HG03066 (cell line): ENCODE measurements around the gene GRPR.
A peak's percentile ranks its signal among the peaks of the same experiment; 100 is the strongest.

Experiments used
- ATAC-seq: cut with Tn5 transposase; IDR thresholded peaks from one replicate; pipeline ENCODE4 v1.9.1; 2021; ENCODE audit warnings: low read depth; ENCODE audit not compliant: unreplicated experiment

Gene GRPR

GRCh38 chrX:16123222-16123786 lies at the start of gene GRPR:
Gene GRPR, plus strand, starts transcription at chrX:16123565. Its CDS starts 389 bp downstream, at chrX:16123954.
- peak; percentile 43 for ATAC-seq

GRCh38 chrX:16075087-16075486 lies 48.3 kb upstream of the GRPR start:
- no peak for ATAC-seq

DNA sequence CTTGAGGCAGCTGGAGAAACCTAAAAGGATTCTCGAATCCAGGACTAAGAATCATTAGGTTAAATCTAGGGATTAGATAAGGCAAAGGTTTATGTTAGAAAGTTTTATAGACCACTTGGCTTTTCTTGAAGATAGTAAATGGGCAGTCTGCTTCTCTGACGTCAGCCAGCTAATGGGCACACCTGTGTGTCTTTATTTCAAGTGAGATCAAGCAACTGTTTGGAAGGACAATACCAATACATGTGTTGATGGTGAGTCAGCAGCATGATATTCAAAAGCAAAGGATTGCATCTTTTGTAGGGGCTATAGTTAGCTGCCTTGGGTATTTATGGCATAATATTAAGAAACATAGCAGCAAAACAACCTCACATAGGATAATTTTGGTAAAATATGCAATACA lies 46.5 kb upstream of the GRPR start:
- no peak for ATAC-seq

- ATAC-seq = no peak
Observed at GRCh38 chrX:16077811-16078210, 45.6 kb upstream of the GRPR start.

DNA sequence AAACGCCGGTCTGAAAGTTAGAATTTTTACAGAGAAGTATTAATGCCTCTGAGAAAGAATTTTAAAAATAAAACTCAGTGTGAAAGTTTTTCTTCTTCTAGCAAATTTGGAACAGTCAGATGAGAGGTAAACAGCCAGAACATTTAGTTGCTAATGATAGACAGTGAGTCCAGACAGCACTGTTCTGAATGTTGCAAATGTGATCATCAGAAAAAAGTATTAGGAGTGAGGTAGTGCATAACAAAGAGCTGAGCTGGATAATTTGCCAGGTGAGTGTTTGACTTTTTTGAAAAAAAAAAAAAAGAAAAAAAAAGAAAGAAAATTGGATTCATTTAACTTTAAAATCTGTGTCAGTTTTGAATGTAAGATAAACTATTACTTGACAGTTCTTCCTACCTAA lies 42.0 kb upstream of the GRPR start:
- ATAC-seq = no peak

DNA sequence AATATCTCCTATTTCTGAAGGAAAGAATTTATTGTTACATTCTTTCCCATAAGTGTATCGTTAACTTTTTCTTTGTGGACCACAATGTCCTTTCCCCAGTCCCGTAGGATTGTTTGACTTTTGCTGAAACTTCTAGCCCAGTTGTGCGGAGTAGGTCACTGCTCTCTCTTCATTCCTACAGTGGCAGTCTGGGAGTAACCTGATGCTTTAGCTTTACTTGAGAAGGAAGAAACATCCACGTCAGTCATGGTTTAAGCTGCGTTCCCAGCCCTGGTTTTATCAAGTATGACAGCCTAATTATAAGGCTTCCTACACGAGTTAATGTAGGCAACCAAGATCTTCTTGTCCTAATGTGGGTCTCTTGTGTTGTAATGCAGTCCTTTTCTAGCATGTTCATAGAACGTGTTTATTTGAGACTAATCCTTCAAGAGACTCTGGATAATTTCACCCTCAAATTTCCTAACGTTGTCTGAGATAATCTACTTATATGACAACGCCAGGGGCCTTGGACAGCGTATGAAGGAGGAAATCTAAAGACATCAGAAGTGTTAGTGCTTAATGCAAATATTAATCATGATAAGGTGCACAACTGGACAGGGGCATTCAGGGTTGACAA lies 40.8 kb upstream of the GRPR start:
- no peak for ATAC-seq

GRCh38 chrX:16087076-16087475 lies 36.3 kb upstream of the GRPR start:
- no peak for ATAC-seq

GRCh38 chrX:16089086-16089485 lies 34.3 kb upstream of the GRPR start:
- ATAC-seq = no peak

DNA sequence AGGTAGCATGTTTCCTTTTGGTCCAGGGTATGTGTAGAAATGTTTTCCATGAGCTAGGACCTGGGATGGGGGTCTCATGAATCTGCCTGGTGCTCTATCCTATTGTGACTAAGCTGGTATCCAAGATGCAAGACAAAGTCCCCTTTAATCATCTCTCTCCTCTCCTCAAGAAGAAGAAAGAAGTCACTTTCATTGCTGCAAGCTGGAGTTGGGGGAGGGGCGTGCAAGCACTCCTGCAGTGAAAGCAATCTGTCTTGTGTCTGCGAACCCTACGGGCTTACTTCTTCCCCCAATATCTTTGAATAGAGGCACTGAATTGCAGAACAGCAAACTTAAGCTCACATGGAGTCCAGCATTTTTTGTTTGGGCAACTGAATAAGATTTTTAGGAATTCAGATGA lies 27.2 kb upstream of the GRPR start:
- no peak for ATAC-seq

DNA sequence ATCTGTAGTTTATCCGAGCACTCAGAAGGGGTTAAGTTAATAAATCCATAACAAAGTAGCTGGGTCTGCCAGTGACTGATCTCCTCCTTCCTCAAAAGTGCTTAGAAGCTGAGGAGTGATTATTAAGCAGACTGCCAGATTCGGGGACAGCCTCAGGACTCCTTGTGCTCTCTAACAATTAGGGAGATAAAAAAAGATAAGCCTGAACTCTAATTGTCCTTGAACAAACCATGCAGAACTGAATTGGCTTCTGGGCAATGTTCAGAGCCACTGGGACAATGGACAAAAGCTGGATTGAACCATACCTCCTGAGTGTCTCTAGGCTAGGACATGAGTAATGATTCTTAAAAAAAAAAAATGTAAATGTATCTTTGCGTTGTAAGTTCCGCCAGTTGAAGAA lies 22.7 kb upstream of the GRPR start:
- no peak for ATAC-seq

GRCh38 chrX:16101581-16101980 lies 21.8 kb upstream of the GRPR start:
- ATAC-seq = no peak

DNA sequence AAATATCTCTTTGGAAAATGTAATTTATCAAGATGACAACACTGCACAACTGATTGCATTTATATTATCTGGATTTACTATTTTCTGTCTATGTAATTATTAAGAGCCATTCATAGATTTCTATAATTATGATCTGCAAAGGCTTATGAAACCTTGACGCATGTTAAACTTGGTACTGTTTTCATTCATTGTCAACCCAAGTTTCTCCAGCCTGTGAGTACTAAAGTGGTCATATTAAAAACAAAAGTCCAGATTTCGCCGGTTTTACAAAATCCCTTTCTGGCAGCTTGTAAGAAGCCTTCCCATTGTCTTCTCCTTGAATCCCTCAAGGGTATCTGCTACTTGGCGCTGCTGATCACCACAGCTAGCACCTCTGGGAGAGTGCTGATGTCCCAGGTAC lies 19.7 kb upstream of the GRPR start:
- ATAC-seq = no peak

- no peak for ATAC-seq
Observed at GRCh38 chrX:16112428-16112827, 10.9 kb upstream of the GRPR start.

DNA sequence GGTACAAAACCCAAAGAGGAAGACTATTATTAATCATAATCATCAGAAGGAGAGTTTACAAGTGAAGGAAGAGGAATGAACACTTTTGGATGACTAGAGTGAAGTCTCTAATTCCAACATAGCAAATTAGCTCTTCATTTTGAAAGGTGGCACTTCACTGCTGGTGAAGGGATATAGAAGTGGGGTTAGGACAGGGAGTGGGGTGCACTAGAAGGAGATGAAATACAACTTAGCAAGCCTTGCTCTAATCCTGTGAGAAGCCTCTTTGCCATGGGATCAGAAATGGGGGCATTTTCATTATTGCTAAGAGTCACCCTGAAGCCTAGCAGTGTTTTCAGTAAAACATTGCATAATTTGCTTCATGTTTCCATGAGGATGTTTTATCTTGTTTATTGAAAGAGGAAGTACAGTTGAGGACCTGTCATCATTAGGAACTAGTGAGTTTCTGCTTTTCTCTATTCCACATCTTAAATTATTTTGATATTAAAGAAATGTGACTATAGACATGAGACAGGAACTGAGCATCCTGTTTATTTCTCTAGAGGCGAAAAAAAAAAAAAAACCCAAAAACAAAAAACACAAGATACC lies 9.3 kb upstream of the GRPR start:
- no peak for ATAC-seq

DNA sequence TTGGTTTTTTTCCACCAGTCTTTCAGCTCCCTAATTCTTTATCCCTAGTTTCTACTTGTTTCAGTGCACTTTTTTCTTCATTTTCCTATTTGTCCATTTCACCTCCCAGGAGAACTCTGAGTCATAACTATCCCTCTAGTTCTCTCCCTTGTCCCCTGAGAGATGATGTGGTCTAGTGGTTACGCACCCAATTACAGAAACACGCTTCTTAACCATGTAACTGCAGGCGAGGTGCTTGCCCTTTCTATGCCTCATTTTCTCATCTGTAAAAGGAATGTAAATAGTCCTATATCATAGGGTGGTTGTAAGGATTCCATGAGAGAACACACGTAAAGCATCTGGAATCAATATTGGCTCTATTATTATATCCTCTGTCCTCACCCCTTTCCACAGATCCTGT lies 8.8 kb upstream of the GRPR start:
- no peak for ATAC-seq

GRCh38 chrX:16119353-16120220 lies 3.8 kb upstream of the GRPR start:
- peak; percentile 87 for ATAC-seq

- no peak for ATAC-seq
Observed at GRCh38 chrX:16120431-16120830, 2.9 kb upstream of the GRPR start.

DNA sequence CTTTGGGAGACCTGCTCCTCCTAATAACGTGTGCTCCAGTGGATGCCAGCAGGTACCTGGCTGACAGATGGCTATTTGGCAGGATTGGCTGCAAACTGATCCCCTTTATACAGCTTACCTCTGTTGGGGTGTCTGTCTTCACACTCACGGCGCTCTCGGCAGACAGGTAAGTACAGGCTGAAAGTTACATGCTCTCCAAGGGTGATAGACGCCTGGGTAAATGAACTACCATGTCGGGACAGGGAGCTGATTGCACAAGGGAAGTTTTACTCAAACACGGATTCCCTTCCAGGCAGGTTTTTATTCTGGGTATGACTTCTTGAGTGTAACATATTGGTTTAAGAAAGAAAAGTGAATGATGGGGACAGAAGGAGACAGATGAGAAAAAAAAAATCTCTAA lies 836 bp downstream of the GRPR start:
- no peak for ATAC-seq

DNA sequence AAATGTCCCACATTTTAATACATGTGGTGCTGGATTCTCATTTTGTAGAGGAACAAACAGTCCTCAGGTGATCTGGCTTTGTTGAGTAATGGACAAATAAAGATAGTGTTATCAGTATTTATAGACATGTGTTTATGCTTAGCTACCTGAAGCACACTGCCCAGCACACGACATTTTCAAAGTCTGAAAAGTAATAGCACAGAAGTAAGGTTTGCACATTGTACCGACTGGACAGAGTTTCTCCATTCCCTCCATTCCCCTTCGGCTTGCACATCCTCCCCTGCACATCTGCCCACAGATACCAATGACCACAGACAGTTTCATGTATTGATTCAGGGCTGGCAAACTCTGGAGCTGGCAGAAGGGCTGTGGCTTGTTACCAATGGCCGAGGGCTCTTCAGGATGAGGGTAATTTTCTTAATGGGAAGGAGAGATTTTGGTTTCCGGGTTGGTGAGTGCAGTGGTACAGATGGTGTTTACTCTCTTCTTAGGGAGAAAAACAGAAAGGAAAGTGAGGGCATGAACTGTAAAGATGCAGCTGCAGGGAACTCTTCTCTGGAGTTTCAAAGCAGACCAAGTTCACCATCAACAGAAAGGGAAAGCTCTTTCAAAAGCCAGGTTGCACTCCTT lies 2.3 kb downstream of the GRPR start:
- ATAC-seq = no peak

DNA sequence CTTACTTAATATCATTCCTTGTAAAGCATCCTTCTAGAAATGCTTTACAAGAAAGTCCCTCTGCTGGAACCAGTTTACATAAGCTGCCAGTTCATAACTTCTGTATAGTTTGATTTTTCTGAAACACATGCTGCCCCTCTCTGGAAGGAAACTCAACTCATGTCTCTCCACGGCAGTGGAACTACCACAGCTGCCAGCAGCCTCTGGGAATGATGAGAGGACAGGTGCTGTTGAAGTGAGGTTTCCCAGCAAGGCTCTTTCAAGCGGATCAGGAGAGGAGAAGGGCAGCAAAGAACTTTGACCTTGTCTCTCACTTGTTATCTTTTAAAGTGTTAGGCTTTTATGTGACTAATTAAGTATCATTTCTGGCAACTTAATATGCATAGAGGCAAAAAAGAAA lies 7.3 kb downstream of the GRPR start:
- no peak for ATAC-seq

GRCh38 chrX:16134936-16135335 lies 11.6 kb downstream of the GRPR start:
- no peak for ATAC-seq
